Measurements from ENCODE around the gene TMEM147.

TMEM147 gene

DNA sequence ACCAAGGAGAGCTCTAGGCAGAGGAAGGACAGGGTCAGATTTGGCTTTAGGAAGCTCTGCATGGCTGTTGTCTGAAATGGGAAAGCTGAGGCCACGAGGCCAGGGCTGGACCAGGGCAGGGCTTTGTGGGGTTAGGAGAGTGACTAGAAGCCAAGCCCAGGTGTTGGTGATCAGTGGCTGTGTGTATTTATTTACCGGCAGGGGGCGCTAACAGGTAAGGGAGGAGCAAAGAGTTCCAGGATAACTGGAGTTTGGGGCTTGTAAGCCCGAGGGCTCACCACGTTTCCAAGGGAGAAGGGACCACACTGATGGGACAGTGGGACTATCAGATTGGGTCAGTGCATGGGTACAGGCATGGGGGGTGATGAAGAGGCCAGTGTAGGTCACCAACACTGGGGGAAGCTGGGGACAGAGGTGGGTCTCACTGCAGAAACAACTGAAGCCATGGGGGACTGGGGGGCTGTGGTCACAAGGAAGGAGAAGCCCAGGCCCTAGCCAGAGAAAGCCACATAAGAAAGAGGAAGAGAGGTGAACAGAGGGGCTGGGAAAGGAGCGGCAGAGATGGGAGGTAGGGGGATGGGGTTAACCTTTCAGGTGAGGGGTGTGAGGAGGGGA is 3.9 kb downstream of the TMEM147 start:
- peak; percentile 63 for DNase-seq

DNA sequence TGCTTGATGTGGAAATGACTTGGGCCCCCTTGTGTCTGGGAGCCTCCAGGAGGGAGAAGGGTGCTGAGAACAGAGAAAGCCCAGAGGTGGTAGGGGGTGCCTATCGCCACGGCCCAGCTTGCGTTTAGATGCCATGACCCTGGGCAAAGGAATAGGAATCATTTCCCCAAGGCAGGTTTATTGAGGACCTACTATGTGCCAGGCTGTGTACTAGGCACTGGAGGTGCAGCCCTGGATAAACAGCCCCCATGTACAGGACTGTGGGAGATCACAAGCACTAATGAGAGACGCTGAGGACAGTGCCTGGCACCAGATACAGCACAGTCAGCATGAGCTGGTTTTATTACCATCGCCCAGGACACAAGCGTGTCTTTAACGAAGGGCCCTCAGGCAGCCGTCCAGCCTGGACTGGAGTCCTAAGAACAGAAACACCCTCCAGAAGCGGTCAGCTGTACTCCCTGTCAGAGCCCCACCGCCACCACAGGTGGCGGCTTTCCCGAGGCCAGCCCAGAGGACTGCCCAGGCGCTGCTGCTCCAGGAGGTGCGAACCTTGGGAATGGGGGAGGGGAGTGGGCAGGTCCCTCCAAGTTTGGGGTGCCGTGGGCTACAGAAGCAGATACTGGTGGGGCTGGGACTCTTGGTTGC is 4.6 kb downstream of the TMEM147 start:
- DNase-seq = no peak

DNA sequence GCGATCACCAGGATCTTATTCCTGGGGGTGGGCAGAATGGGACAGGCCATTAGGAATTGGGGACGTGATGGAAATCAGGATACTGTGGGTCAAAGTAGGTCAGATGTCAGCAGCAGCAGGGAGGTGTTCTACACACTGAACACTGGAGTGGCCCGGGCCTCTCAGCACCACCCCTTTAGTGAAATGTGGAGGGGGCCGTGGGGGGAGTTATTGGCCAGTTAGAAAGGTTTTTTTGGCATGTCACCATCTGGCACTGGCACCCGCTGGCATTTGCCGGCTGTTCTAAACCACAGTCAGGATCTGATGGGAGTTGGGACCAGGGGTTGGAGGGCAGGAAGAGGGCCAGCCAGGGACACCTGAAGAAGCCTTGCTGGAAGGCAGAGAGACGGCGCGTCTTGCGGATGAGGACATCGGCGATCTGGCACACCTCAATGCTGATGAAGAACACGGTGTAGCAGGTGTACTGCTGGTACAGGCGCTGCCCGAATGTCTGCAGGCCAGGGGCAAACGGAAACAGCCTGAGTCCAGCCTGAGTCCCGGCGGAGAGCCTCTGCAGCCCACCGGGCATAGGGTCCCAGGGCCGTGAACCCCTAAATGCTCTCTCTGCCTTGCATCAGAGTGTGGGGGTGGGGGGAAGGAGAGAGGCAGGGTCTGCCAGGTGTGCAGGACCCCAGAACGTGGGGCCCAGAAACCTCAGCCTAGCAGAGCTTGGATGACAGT is 5.8 kb downstream of the TMEM147 start:
- DNase-seq = no peak

DNA sequence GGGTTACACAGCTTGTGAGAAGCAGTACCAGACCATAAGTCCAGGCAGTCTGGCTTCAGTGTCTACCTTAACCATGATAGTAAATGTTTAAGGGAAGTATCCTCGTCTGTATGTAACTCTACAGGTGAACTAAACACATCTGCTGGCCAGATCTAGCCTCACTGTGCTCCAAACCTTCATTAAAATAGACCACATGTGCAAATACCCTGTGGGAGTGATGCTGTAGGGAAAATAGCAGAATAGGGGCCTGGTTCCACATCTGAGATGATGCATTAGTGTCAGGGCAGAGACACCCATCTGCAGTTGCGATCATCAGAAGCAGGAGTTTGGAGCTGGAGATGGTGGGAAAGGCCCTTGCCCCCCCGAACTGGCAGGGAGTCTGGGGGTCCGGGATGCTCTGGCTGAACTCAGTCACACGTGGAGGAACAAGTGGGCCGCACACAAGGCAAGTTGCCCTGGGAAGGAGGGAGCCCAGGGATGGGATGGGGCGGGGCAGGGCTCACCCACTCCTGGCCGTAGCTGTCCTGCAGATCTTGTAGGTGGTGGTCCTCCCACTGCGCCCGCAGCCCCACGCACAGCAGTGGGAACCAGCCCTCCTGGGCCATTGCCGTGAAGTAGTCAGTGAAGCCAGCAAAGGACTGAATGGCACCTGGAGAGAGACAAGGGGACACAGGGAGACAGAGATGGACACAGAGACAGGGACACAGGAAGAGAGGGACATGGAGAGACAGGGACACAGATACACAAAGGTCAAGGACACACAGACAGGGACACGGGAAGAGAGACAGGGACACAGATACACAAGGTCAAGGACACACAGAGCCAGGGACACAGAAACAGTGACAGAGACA is 7.3 kb downstream of the TMEM147 start:
- DNase-seq = no peak

DNA sequence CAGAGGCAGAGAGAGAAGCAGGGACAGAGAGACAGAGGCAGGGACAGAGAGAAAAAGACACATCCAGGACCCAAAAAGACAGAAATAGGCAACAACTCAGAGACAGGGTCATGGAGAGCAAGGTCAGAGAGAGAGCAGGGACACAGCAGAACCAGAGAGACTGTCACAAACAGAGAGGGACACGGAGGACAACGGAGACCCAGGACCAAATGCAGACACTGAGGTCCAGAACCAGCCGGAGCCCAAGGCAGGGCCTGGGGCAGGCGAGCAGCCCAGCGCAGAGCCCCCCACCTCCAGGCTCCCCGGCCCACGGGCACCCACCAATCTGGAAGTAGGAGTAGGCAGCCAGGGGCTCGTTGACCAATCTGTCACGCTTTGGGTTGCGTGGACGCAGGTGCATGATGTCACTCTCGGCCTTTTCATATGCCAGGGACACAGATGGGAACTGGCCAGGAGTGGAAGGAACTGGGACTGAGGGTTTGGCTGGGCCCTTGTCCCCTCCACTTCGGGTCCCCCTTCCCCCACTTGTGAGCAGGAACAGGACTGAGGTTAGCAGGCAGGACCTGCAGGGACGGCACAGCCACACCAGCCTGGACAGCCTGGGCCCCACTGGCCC is 8.1 kb downstream of the TMEM147 start:
- no peak for DNase-seq

DNA sequence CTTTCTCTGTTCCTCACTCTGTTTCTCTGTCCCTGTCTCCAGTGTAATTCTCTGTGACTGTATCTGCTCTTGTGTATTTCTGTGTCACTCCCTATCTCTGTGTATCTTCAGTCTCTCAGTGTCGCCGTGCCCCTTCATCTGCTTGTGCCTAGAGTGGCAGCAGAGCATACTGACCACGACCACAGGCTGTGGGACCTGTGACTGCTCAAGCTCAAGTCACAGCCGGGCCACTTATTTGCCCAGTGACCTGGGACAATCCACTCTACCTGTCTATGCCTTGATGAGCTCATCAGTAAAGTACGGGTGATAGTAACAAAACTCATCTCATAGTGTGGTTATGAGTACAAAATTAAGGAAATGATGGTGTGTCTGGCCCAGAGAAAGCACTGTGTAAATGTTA is 8.7 kb downstream of the TMEM147 start:
- DNase-seq = no peak

DNA sequence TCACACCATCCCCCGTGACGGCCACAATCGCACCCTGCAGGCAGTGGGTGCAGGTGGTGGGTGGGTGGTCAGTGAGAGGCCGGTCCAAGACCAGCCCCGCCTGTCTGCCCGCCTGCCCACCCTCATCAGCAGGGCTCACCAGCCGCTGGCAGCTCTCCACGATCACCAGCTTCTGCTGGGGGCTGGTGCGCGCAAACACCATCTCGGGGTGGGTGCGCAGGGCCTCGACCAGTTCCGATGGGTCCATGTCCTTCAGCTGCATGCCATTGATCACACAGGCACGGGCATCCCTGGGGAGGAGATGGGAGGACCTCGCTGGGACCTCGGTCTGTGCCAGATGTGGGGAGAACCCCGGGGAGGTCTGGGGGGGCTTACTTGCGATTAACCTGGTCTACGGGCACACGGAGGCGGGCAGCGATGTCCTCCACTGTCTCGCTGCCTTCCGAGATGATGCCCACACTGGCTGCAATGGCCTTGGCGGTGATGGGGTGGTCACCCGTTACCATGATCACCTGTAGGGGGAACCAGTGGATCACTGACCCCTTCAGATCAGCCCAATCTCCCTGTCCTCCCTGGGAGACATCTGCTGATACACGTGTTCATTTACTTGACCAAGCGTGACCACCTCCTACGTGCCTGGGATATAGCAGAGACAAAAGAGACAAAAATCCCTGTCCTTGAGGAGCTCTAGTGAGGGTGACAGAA is 10.0 kb downstream of the TMEM147 start:
- DNase-seq = no peak

- no peak for DNase-seq
Measured at GRCh38 chr19:35556025-35556590, 10.7 kb downstream of the TMEM147 start.

GRCh38 chr19:35556846-35557538 is 11.6 kb downstream of the TMEM147 start:
- no peak for DNase-seq

- DNase-seq = no peak
Measured at GRCh38 chr19:35557539-35558399, 12.3 kb downstream of the TMEM147 start.

DNA sequence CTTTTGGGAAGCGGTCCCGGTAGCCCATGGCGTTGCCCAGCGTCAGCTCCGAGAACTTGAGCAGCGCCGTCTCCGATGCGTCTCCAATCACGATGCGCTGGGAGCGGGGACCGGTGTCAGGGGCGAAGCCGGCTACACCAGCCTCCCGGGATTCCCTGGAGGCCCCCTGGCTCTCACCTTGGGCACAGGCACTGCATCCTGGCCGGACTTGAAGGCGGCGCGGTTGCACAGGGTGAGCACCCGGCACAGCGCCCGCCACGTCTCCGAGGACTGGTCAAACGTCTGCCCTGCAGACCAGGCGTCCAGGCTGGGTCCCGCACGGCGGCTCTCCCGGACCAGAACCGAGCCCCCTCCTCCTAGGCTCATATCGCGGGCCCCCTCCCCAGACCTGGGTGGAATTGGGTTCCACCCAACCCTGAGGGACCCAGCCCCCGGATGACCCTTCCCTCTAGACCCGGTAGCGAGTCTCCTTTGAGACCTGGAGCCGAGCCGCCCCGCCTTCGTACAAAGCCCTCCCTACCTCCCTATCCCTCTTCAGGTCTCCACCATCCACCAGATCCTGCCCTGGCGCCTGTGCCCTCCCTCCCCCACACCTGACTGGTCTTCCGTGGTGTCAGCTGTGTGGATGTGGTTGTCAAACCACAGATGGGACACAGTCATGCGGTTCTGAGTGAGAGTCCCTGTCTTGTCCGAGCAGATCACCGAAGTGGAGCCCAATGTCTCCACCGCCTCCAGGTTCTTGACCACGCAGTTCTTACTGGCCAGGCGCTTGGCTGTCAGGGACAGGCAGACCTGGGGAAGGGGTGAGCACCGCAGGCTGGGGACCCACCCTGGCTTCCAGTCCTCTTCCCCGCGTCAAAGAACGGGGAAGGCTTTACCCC is 13.2 kb downstream of the TMEM147 start:
- DNase-seq = no peak

GRCh38 chr19:35559281-35559659 is 13.8 kb downstream of the TMEM147 start:
- DNase-seq = no peak

DNA sequence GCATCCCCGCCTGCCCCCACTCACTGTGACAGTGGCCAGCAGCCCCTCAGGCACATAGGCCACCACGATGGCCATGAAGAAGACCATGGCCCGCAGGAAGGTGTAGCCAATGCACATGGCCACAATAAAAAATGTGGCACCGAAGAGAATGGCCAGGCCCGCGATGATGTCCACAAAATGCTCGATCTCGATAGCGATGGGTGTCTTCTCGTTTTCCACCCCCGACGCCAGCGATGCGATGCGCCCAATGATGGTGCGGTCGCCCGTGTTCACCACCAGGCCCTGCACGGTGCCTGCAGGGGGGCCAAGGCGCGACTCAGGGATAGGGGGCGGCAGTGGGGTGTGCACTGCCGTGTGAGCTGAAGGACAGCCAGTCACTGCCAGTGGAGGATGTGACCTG is 14.4 kb downstream of the TMEM147 start:
- DNase-seq = no peak

- no peak for DNase-seq
Measured at GRCh38 chr19:35560271-35560670, 14.8 kb downstream of the TMEM147 start.

DNA sequence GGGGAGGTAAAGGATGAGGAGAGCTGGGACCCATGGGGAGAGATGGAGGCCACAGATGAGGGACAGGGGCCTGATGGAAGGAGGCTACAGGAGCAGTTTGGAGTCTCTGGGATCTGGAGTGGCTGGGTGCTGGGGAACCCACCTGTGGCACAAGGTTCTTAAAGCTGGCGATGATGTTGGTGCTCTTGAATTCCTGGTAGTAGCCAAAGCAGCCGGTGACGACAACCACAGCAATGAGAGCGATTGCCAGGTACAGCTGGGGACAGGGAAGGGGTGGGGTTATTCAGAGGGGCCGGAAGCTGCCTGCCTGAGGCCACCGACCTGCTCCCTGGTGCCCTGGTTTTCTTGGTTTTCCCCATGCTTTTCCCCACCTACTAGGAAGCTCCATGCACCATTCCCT is 15.3 kb downstream of the TMEM147 start:
- no peak for DNase-seq

DNA sequence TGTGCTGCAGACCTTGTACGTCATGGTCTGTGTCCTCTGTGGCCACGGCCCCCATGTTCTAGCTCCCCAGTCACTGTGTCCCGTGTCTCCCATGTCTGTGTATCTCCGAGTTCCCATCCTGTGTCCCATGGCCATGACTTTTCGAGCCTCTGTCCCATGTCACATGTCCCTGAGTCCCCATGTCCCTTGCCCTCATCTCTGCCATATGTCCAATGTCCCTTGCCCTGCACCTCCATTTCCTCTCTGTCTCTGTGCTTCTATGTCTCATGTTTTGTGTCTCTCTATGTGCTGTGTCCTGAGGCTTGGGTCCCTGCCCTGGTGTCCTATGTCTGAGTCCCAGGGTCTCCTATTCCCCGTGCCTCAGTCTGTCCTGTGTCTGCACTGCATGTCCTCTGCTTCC is 16.0 kb downstream of the TMEM147 start:
- no peak for DNase-seq

- no peak for DNase-seq
Measured at GRCh38 chr19:35562336-35562735, 16.9 kb downstream of the TMEM147 start.

- DNase-seq = no peak
Measured at GRCh38 chr19:35562776-35563175, 17.4 kb downstream of the TMEM147 start.

DNA sequence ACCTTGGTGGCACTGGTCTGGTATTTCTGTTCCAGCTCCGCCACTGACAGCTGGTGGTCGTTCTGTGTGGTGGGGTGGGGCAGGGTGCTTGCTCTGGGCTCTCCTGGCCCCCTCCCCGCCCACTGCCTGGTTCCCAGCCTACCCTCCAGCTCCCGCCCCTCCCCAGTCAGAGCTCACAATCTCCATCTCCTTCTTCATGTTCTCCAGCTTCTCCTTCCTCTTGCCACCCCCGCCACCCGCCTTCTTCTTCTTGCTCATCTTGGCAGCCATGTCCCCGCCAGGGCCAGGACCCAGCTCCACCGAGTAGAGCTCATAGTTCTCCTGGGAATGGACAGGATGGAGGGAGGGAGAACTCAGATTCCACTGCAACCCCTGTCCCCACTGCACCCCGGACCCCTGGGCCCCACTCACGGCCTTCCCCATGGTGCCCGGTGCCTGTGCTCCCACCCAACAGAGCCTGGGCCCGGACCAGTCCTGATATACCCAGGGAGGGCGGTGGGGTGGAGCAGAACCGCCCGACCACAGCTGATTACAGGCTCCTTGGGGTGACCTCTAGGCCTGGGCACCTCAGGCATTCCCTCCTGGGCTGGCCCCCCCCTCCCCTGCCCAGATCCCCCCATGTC is 17.9 kb downstream of the TMEM147 start, which contains the start of gene ATP4A:
ATP4A (minus strand) TSS at position 452 of the 623 bp plus-strand sequence; CDS start at position 423, 29 bp downstream.
- DNase-seq = no peak
